Measurements from ENCODE around the gene PLCG1. TPM values are rescaled to one million over a fixed set of nuclear protein-coding genes. Genes with fewer than 3 reads are reported as not detected.

The PLCG1 gene
- total RNA-seq, 1 experiment from 2014 or later, result 68.8 TPM

DNA sequence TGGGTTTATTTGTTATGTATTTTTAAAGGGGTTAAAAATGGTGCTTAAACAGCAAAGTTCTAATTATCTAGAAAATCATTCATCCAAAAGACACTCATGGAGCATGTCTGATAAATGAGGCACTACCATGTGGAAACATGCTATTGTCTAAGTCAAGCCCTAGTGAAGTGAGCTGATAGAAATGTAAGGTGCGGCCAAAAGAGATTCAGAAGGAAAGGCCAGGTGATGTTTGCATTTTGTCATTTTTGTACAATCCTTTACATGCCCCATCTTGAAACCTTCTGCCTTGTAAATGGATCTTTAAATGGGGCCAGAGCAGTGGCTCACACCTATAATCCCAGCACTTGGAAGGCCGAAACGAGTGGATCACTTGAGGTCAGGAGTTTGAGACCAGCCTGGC, 77.3 kb downstream of the PLCG1 start:
- H3K9me3 ChIP-seq (ENCODE audit: low read length), result no peaks in the 10 kb centered on the region
- ATAC-seq (no peak), DNase-seq (no peak)
- no peaks in the 10 kb centered on the region for H3K27me3 ChIP-seq (ENCODE audit: low read length)
- no peaks in the 10 kb centered on the region for H3K9me2 ChIP-seq (replicated peaks; ENCODE audit: low read length)
- POLR2A ChIA-PET (ENCODE audit: unreplicated experiment), result no interaction called here
- no peak overlapping the region for H3K27ac ChIP-seq (ENCODE audit: low read length)
- no peaks in the 10 kb centered on the region for H3K36me3 ChIP-seq (ENCODE audit: low read depth, low read length)
- peaks cover 13% of the 10 kb centered on the region for H3K4me1 ChIP-seq (ENCODE audit: insufficient read depth, low read length)
- no peak overlapping the region for H2AFZ ChIP-seq (ENCODE audit: low read length)
- TF ChIP-seq EZH2phosphoT487 (IDR thresholded peaks at IDR 0.05; ENCODE audit: borderline replicate concordance, low read length), result no peak
- TF ChIP-seq, protein P1, sequence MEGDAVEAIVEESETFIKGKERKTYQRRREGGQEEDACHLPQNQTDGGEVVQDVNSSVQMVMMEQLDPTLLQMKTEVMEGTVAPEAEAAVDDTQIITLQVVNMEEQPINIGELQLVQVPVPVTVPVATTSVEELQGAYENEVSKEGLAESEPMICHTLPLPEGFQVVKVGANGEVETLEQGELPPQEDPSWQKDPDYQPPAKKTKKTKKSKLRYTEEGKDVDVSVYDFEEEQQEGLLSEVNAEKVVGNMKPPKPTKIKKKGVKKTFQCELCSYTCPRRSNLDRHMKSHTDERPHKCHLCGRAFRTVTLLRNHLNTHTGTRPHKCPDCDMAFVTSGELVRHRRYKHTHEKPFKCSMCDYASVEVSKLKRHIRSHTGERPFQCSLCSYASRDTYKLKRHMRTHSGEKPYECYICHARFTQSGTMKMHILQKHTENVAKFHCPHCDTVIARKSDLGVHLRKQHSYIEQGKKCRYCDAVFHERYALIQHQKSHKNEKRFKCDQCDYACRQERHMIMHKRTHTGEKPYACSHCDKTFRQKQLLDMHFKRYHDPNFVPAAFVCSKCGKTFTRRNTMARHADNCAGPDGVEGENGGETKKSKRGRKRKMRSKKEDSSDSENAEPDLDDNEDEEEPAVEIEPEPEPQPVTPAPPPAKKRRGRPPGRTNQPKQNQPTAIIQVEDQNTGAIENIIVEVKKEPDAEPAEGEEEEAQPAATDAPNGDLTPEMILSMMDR (conservative IDR thresholded peaks at IDR 0.05; ENCODE audit: low read depth, low read length), result no peak
- TF ChIP-seq EZH2 (IDR thresholded peaks at IDR 0.05; ENCODE audit: low read length, unreplicated experiment), result no peak
- intact Hi-C loops (cut with micrococcal nuclease), result no loop called here
- no TSS peak for BruUV-seq (replicated peaks)
- H3K4me2 ChIP-seq (ENCODE audit: low read length), result no peak overlapping the region
- H3F3A ChIP-seq (ENCODE audit: low read length, unreplicated experiment), result no peaks in the 10 kb centered on the region
- CTCF ChIA-PET, result no interaction called here
- H3K79me2 ChIP-seq (ENCODE audit: low read length), result no peaks in the 10 kb centered on the region
- H3K9ac ChIP-seq (ENCODE audit: low read length), result no peak overlapping the region
- no peaks in the 10 kb centered on the region for H4K20me1 ChIP-seq (ENCODE audit: low read length)
- no peak overlapping the region for H3K4me3 ChIP-seq (ENCODE audit: low read length)

DNA sequence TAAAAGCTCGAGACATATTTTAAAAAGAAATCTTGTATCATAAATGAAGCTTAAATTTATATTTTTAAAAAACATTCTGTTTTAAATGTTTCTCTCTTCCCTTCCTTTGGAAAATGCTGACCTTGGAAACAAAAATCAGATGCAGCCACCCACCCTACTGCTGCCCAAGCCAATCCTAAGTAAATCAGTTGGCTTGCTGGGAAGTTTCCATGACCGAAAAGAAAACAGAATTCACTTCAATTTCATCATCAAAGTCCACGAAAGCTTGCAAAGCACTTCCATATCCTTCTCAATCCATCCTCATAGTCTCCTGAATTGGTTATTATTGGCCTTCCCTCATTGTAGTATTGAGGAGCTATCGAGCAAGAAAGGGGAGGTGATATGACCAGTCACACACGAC, 80.1 kb downstream of the PLCG1 start:
- Histone ChIP-seq H4K20me1 (ENCODE audit: low read length) (no peaks in the 10 kb centered on the region), H3K27ac (ENCODE audit: low read length) (no peak overlapping the region), H3K9ac (ENCODE audit: low read length) (no peak overlapping the region), H3K4me1 (ENCODE audit: insufficient read depth, low read length) (peaks cover 13% of the 10 kb centered on the region), H3F3A (ENCODE audit: low read length, unreplicated experiment) (no peaks in the 10 kb centered on the region), H3K9me2 (replicated peaks; ENCODE audit: low read length) (no peaks in the 10 kb centered on the region), H3K4me2 (ENCODE audit: low read length) (no peak overlapping the region), H3K9me3 (ENCODE audit: low read length) (no peaks in the 10 kb centered on the region), H3K36me3 (ENCODE audit: low read depth, low read length) (no peaks in the 10 kb centered on the region), H2AFZ (ENCODE audit: low read length) (no peak overlapping the region), H3K27me3 (ENCODE audit: low read length) (no peaks in the 10 kb centered on the region), H3K79me2 (ENCODE audit: low read length) (no peaks in the 10 kb centered on the region), H3K4me3 (ENCODE audit: low read length) (no peak overlapping the region)
- POLR2A ChIA-PET (ENCODE audit: unreplicated experiment), result no interaction called here
- no TSS peak for BruUV-seq (replicated peaks)
- intact Hi-C loops (cut with micrococcal nuclease), result no loop called here
- TF ChIP-seq EZH2 (IDR thresholded peaks at IDR 0.05; ENCODE audit: low read length, unreplicated experiment) (no peak), EZH2phosphoT487 (IDR thresholded peaks at IDR 0.05; ENCODE audit: borderline replicate concordance, low read length) (no peak)
- TF ChIP-seq, protein P1 (conservative IDR thresholded peaks at IDR 0.05; ENCODE audit: low read depth, low read length), result no peak
- ATAC-seq (no peak), DNase-seq (no peak)
- CTCF ChIA-PET, result no interaction called here

DNA sequence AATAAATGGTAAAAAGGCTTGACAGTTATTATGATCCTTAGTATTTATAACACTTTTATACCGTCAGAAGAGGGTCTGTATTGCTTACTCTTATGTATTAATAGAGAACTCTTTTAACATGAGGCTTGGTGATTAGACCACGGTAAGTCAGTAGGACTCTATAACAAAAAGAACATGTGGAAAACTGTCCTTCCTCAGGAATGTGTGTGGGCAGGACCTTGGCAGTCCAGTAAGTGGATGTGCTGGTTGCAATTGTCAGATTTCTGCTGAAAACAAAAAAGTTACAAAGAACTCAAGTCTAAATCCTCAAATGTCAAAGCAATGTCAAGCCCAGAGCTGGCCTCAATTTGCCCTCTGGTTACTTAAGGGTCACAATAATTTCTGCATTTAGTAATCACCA, 81.1 kb downstream of the PLCG1 start:
- BruUV-seq (replicated peaks), result no TSS peak
- H3K4me3 ChIP-seq (ENCODE audit: low read length), result no peak overlapping the region
- no peak overlapping the region for H3K4me2 ChIP-seq (ENCODE audit: low read length)
- ATAC-seq (no peak), DNase-seq (no peak)
- ChIA-PET POLR2A (ENCODE audit: unreplicated experiment) (interaction anchor here (0.7 kb wide), 1 partner anchor 35 kb away, joined by 3 read pairs; no protein-coding TSS in a partner anchor), CTCF (no interaction called here)
- H3K27ac ChIP-seq (ENCODE audit: low read length), result no peak overlapping the region
- TF ChIP-seq EZH2 (IDR thresholded peaks at IDR 0.05; ENCODE audit: low read length, unreplicated experiment) (no peak), EZH2phosphoT487 (IDR thresholded peaks at IDR 0.05; ENCODE audit: borderline replicate concordance, low read length) (no peak)
- TF ChIP-seq, protein P1 (conservative IDR thresholded peaks at IDR 0.05; ENCODE audit: low read depth, low read length), result no peak
- H3K4me1 ChIP-seq (ENCODE audit: insufficient read depth, low read length), result peaks cover 4% of the 10 kb centered on the region
- H2AFZ ChIP-seq (ENCODE audit: low read length), result no peak overlapping the region
- no peaks in the 10 kb centered on the region for H3F3A ChIP-seq (ENCODE audit: low read length, unreplicated experiment)
- H3K9me3 ChIP-seq (ENCODE audit: low read length), result no peaks in the 10 kb centered on the region
- H3K79me2 ChIP-seq (ENCODE audit: low read length), result no peaks in the 10 kb centered on the region
- no peaks in the 10 kb centered on the region for H3K36me3 ChIP-seq (ENCODE audit: low read depth, low read length)
- no peaks in the 10 kb centered on the region for H3K27me3 ChIP-seq (ENCODE audit: low read length)
- no peaks in the 10 kb centered on the region for H4K20me1 ChIP-seq (ENCODE audit: low read length)
- H3K9ac ChIP-seq (ENCODE audit: low read length), result no peak overlapping the region
- H3K9me2 ChIP-seq (replicated peaks; ENCODE audit: low read length), result no peaks in the 10 kb centered on the region
- intact Hi-C loops (cut with micrococcal nuclease), result no loop called here

All from PC-3 (cell line).